ENCODE data around the gene ZNF532.

ZNF532 gene

GRCh38 chr18:58891776-58892175, 27.1 kb downstream of the ZNF532 start:
- no peak overlapping the region for H3K4me3 ChIP-seq (ENCODE audit: low read depth, low read length)
- no peak for TF ChIP-seq CTCF (IDR thresholded peaks at IDR 0.05; ENCODE audit: insufficient read depth, low read depth, low read length, missing control alignments)
- DNase-seq (ENCODE audit: low read depth): no peak

GRCh38 chr18:58892488-58892887, 27.8 kb downstream of the ZNF532 start:
- no peak for DNase-seq (ENCODE audit: low read depth)
- no peak for TF ChIP-seq CTCF (IDR thresholded peaks at IDR 0.05; ENCODE audit: insufficient read depth, low read depth, low read length, missing control alignments)
- H3K4me3 ChIP-seq (ENCODE audit: low read depth, low read length): no peak overlapping the region

GRCh38 chr18:58893388-58894099, 28.9 kb downstream of the ZNF532 start:
- DNase-seq (ENCODE audit: low read depth): no peak
- TF ChIP-seq CTCF (IDR thresholded peaks at IDR 0.05; ENCODE audit: insufficient read depth, low read depth, low read length, missing control alignments): no peak
- H3K4me3 ChIP-seq (ENCODE audit: low read depth, low read length): no peak overlapping the region

- no peak for DNase-seq (ENCODE audit: low read depth)
- TF ChIP-seq CTCF (IDR thresholded peaks at IDR 0.05; ENCODE audit: insufficient read depth, low read depth, low read length, missing control alignments): no peak
- H3K4me3 ChIP-seq (ENCODE audit: low read depth, low read length): no peak overlapping the region
Observed at GRCh38 chr18:58894930-58895329, 30.3 kb downstream of the ZNF532 start.

GRCh38 chr18:58895385-58895784, 30.7 kb downstream of the ZNF532 start:
- DNase-seq (ENCODE audit: low read depth): no peak
- no peak for TF ChIP-seq CTCF (IDR thresholded peaks at IDR 0.05; ENCODE audit: insufficient read depth, low read depth, low read length, missing control alignments)
- H3K4me3 ChIP-seq (ENCODE audit: low read depth, low read length): no peak overlapping the region

GRCh38 chr18:58896268-58896667, 31.6 kb downstream of the ZNF532 start:
- peak; percentile 8 for DNase-seq (ENCODE audit: low read depth)
- no peak overlapping the region for H3K4me3 ChIP-seq (ENCODE audit: low read depth, low read length)
- no peak for TF ChIP-seq CTCF (IDR thresholded peaks at IDR 0.05; ENCODE audit: insufficient read depth, low read depth, low read length, missing control alignments)

All from GM12865 (cell line).